Measurements from ENCODE around the gene POLE4.

POLE4 gene

GRCh38 chr2:74958274-74959105 lies at the start of gene POLE4 (continued):
- TF ChIP-seq ZNF670 (tag by site-specific recombination; IDR thresholded peaks at IDR 0.05; ENCODE audit: low read depth) (no peak), ZNF133 (tag by site-specific recombination; IDR thresholded peaks at IDR 0.05) (no peak), ZNF214 (tag by site-specific recombination; IDR thresholded peaks at IDR 0.05; ENCODE audit: borderline replicate concordance) (no peak), WT1 (tag by site-specific recombination; IDR thresholded peaks at IDR 0.05) (no peak), KLF16 (tag by site-specific recombination; IDR thresholded peaks at IDR 0.05) (peak; percentile 69), ZFP69B (tag by site-specific recombination; IDR thresholded peaks at IDR 0.05) (no peak; the same call in 1 of the 2 replicates), ZNF2 (tag by site-specific recombination; IDR thresholded peaks at IDR 0.05) (no peak), ZSCAN23 (tag by site-specific recombination; IDR thresholded peaks at IDR 0.05) (0 out of 2 replicates have a peak, but pooled peaks have one; percentile 34), BCL11A (tag by site-specific recombination; IDR thresholded peaks at IDR 0.05; ENCODE audit: low read depth) (no peak), ZNF558 (tag by site-specific recombination; IDR thresholded peaks at IDR 0.05) (no peak), ZNF629 (tag by site-specific recombination; IDR thresholded peaks at IDR 0.05) (peak; percentile 58; the same call in 1 of the 2 replicates), ZNF791 (tag by site-specific recombination; IDR thresholded peaks at IDR 0.05) (no peak), ZNF560 (tag by site-specific recombination; IDR thresholded peaks at IDR 0.05; ENCODE audit: borderline replicate concordance) (no peak), ZNF548 (tag by site-specific recombination; IDR thresholded peaks at IDR 0.05) (no peak), KLF10 (tag by site-specific recombination; IDR thresholded peaks at IDR 0.05) (peak; percentile 70), ZNF184 (tag by site-specific recombination; IDR thresholded peaks at IDR 0.05) (0 out of 2 replicates have a peak, but pooled peaks have one; percentile 61), ZNF221 (tag by site-specific recombination; IDR thresholded peaks at IDR 0.05; ENCODE audit: borderline replicate concordance) (no peak), ZNF391 (tag by site-specific recombination; IDR thresholded peaks at IDR 0.05; ENCODE audit: borderline replicate concordance, low read depth) (peak; percentile 22; the same call in 1 of the 2 replicates), ZNF398 (tag by site-specific recombination; IDR thresholded peaks at IDR 0.05) (no peak), ZNF202 (tag by site-specific recombination; IDR thresholded peaks at IDR 0.05; ENCODE audit: borderline replicate concordance) (no peak), ZNF169 (tag by site-specific recombination; IDR thresholded peaks at IDR 0.05) (no peak), ZNF837 (tag by site-specific recombination; IDR thresholded peaks at IDR 0.05) (no peak), ZSCAN5A (tag by site-specific recombination; IDR thresholded peaks at IDR 0.05) (no peak; the same call in 1 of the 2 replicates), MEIS1 (CRISPR knock-in tag; IDR thresholded peaks at IDR 0.05; ENCODE audit: borderline replicate concordance) (peak; percentile 72; the same call in 1 of the 2 replicates), ZNF354C (tag by site-specific recombination; IDR thresholded peaks at IDR 0.05; ENCODE audit: borderline replicate concordance, low read depth) (no peak), ZBTB26 (tag by site-specific recombination; optimal IDR thresholded peaks at IDR 0.05) (peak; percentile 95), SALL2 (tag by site-specific recombination; IDR thresholded peaks at IDR 0.05; ENCODE audit: borderline replicate concordance) (no peak), KLF8 (tag by site-specific recombination; IDR thresholded peaks at IDR 0.05) (peak; percentile 62; the same call in 1 of the 2 replicates), ZNF76 (tag by site-specific recombination; IDR thresholded peaks at IDR 0.05; ENCODE audit: borderline replicate concordance, low read depth) (peak; percentile 62; the same call in 1 of the 2 replicates), ZNF174 (tag by site-specific recombination; IDR thresholded peaks at IDR 0.05) (no peak), INSM2 (tag by site-specific recombination; IDR thresholded peaks at IDR 0.05) (peak; percentile 88), ZNF707 (tag by site-specific recombination; IDR thresholded peaks at IDR 0.05) (no peak), ZNF654 (tag by site-specific recombination; IDR thresholded peaks at IDR 0.05; ENCODE audit: low read depth) (no peak), SCRT1 (tag by site-specific recombination; IDR thresholded peaks at IDR 0.05; ENCODE audit: borderline replicate concordance) (no peak), KLF1 (tag by site-specific recombination; IDR thresholded peaks at IDR 0.05) (peak; percentile 90)

Data from HEK293 (cell line).